Measurements from ENCODE around the gene HGS. TPM values are rescaled to one million over a fixed set of nuclear protein-coding genes. Genes with fewer than 3 reads are reported as not detected.

The HGS gene
- total RNA-seq (2021; ENCODE audit: unreplicated experiment) (240 TPM), Bru-seq, nascent RNA (percentile 81 among the genes with signal in this experiment), BruChase-seq, experiment 1, labeled RNA remaining after a 2-hour chase (percentile 90 among the genes with signal in this experiment), BruChase-seq, experiment 2, labeled RNA remaining after a 6-hour chase (percentile 92 among the genes with signal in this experiment)
- 264 TPM for polyA plus RNA-seq (2012; ENCODE audit: insufficient read length)
- long read RNA-seq, transcript HGS-201 (22 exons, 2,970 nt) = major isoform, 186 of 450 reads
- long read RNA-seq, partial matches to known transcripts = 168 of 450 reads
- long read RNA-seq, other reads (novel, unspliced or antisense) = 93 of 450 reads

DNA sequence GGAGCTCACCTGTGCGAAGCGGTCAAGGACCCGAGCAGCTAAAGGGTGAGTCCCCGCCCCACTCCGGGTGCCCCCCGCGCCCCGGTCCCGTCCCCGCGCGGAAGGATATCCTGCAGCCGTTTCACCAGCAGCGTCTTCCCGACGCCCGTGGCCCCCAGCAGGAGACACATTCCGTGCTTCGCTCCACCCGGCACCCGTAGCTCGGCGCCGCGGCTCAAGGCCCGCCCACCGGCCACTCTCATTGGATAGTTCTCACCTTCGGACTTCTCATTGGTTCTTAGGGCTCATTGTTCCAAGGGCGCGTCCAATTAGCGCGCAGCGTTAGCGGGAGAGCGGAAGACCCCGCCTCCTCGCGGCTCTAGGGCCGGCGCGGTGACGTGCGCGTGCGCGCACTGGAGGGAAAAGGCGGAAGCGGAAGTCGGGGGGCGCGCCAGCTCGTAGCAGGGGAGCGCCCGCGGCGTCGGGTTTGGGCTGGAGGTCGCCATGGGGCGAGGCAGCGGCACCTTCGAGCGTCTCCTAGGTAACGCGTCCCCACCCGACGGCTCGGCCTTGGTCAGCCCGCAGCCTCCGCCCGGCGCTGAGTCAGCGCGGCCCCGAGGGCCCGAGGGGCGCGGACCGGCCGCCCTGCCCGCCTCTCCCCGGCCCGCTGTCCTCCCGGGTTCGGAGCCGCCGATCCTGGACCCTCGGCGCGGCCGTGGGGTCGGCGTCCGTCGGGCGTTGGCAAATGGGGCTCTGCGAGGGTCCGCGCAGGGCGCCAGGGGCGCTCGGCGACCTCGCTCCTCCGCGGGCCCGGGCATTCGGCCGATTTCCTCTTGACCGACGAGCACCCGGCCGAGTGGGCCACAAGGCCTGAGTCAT is at the start of gene HGS, which contains the start of gene ARL16:
HGS (plus strand) TSS at position 428 of the 858 bp plus-strand sequence; CDS start at position 484, 56 bp downstream.
ARL16 (minus strand) TSS at position 214 of the 858 bp plus-strand sequence; CDS start at position 170, 44 bp downstream.
- CTCF ChIA-PET = interaction anchor here (1.1 kb wide), 1 partner anchor 8 kb away, joined by 3 read pairs; no protein-coding TSS in a partner anchor
- intact Hi-C loops (cut with micrococcal nuclease; ENCODE audit: unreplicated experiment) = no loop called here

GRCh38 chr17:81635431-81635830 is 48.4 kb upstream of the HGS start:
- DNase-seq (ENCODE audit: low read depth, low spot score) = no peak
- ChIA-PET CTCF (no interaction called here), POLR2A (no interaction called here)
- Histone ChIP-seq H3K36me3 (ENCODE audit: control insufficient read depth, insufficient read depth, low read length) (peaks cover 5% of the 10 kb centered on the region; the same call in 1 of the 2 replicates), H3K27ac (ENCODE audit: low read length) (peak overlapping the region; percentile 92), H3K4me1 (ENCODE audit: control insufficient read depth, insufficient read depth, low read length) (0 out of 2 replicates have a peak, but pooled peaks cover 3% of the 10 kb centered on the region), H3K9me3 (ENCODE audit: control insufficient read depth, insufficient read depth, low read depth, low read length) (no peaks in the 10 kb centered on the region), H3K27me3 (ENCODE audit: control insufficient read depth, insufficient read depth, low read length) (no peaks in the 10 kb centered on the region), H3K4me3 (ENCODE audit: low read depth in 2 of 2, low read length in 2 of 2) (peak overlapping the region; percentile 76 to 82)
- in situ Hi-C loops (cut with HindIII; ENCODE audit: low pct_unique_long_range_greater_than_20kb, low sequenced_read_pairs) (no loop called here), intact Hi-C loops (cut with micrococcal nuclease; ENCODE audit: unreplicated experiment) (no loop called here)
- ATAC-seq = no peak
- TSS peak; percentile 93 for BruUV-seq (replicated peaks)
- TF ChIP-seq, protein P1, sequence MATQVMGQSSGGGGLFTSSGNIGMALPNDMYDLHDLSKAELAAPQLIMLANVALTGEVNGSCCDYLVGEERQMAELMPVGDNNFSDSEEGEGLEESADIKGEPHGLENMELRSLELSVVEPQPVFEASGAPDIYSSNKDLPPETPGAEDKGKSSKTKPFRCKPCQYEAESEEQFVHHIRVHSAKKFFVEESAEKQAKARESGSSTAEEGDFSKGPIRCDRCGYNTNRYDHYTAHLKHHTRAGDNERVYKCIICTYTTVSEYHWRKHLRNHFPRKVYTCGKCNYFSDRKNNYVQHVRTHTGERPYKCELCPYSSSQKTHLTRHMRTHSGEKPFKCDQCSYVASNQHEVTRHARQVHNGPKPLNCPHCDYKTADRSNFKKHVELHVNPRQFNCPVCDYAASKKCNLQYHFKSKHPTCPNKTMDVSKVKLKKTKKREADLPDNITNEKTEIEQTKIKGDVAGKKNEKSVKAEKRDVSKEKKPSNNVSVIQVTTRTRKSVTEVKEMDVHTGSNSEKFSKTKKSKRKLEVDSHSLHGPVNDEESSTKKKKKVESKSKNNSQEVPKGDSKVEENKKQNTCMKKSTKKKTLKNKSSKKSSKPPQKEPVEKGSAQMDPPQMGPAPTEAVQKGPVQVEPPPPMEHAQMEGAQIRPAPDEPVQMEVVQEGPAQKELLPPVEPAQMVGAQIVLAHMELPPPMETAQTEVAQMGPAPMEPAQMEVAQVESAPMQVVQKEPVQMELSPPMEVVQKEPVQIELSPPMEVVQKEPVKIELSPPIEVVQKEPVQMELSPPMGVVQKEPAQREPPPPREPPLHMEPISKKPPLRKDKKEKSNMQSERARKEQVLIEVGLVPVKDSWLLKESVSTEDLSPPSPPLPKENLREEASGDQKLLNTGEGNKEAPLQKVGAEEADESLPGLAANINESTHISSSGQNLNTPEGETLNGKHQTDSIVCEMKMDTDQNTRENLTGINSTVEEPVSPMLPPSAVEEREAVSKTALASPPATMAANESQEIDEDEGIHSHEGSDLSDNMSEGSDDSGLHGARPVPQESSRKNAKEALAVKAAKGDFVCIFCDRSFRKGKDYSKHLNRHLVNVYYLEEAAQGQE (IDR thresholded peaks at IDR 0.05; ENCODE audit: insufficient read depth in 1 of 2, low read depth in 2 of 2, low read length in 1 of 2) = no peak
- TF ChIP-seq TCF7L2 (IDR thresholded peaks at IDR 0.05; ENCODE audit: low read depth, low read length) (no peak), POLR2AphosphoS5 (IDR thresholded peaks at IDR 0.05; ENCODE audit: low read depth, low read length) (no peak), SIN3A (IDR thresholded peaks at IDR 0.05; ENCODE audit: borderline replicate concordance, insufficient read depth, low read depth, low read length) (no peak)
- TF ChIP-seq, protein P2, sequence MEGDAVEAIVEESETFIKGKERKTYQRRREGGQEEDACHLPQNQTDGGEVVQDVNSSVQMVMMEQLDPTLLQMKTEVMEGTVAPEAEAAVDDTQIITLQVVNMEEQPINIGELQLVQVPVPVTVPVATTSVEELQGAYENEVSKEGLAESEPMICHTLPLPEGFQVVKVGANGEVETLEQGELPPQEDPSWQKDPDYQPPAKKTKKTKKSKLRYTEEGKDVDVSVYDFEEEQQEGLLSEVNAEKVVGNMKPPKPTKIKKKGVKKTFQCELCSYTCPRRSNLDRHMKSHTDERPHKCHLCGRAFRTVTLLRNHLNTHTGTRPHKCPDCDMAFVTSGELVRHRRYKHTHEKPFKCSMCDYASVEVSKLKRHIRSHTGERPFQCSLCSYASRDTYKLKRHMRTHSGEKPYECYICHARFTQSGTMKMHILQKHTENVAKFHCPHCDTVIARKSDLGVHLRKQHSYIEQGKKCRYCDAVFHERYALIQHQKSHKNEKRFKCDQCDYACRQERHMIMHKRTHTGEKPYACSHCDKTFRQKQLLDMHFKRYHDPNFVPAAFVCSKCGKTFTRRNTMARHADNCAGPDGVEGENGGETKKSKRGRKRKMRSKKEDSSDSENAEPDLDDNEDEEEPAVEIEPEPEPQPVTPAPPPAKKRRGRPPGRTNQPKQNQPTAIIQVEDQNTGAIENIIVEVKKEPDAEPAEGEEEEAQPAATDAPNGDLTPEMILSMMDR (IDR thresholded peaks at IDR 0.05) = no peak

More for the DNA sequence above, at the start of gene HGS, which contains the start of gene ARL16:
- H3K27ac ChIP-seq (ENCODE audit: low read length) = peak within 1 kb of the TSS; percentile 96
- no TSS peak for BruUV-seq (replicated peaks)
- H3K36me3 ChIP-seq (ENCODE audit: control insufficient read depth, insufficient read depth, low read length) = peaks cover 22% of the 10 kb centered on the region; the same call in 1 of the 2 replicates
- H3K27me3 ChIP-seq (ENCODE audit: control insufficient read depth, insufficient read depth, low read length) = no peaks in the 10 kb centered on the region
- in situ Hi-C loops (cut with HindIII; ENCODE audit: low pct_unique_long_range_greater_than_20kb, low sequenced_read_pairs) = no loop called here
- POLR2A ChIA-PET = interaction anchor here (0.6 to 1.1 kb wide), 4 partner anchors 12 to 120 kb away, joined by 3 to 6 read pairs (median 3); partner anchors contain the start of gene GCGR
- DNase-seq (ENCODE audit: low read depth, low spot score) (peak; percentile 92), ATAC-seq (peak; percentile 95)
- H3K4me3 ChIP-seq (ENCODE audit: low read depth in 2 of 2, low read length in 2 of 2) = peak within 1 kb of the TSS; percentile 71 to 78
- H3K4me1 ChIP-seq (ENCODE audit: control insufficient read depth, insufficient read depth, low read length) = peaks cover 23% of the 10 kb centered on the region
- TF ChIP-seq POLR2AphosphoS5 (IDR thresholded peaks at IDR 0.05; ENCODE audit: low read depth, low read length) = peak; percentile 59; the same call in 1 of the 2 replicates
- peak; percentile 88; the same call in 1 of the 2 replicates for TF ChIP-seq SIN3A (IDR thresholded peaks at IDR 0.05; ENCODE audit: borderline replicate concordance, insufficient read depth, low read depth, low read length)
- TF ChIP-seq, protein P1 (IDR thresholded peaks at IDR 0.05; ENCODE audit: insufficient read depth in 1 of 2, low read depth in 2 of 2, low read length in 1 of 2) = no peak
- 0 out of 2 replicates have a peak, but pooled peaks have one; percentile 31 for TF ChIP-seq TCF7L2 (IDR thresholded peaks at IDR 0.05; ENCODE audit: low read depth, low read length)
- H3K9me3 ChIP-seq (ENCODE audit: control insufficient read depth, insufficient read depth, low read depth, low read length) = no peaks in the 10 kb centered on the region

Data from Panc1 (cell line).